ENCODE data around the gene LRRC32.
A peak's percentile ranks its signal among the peaks of the same experiment; 100 is the strongest.

The LRRC32 gene

DNA sequence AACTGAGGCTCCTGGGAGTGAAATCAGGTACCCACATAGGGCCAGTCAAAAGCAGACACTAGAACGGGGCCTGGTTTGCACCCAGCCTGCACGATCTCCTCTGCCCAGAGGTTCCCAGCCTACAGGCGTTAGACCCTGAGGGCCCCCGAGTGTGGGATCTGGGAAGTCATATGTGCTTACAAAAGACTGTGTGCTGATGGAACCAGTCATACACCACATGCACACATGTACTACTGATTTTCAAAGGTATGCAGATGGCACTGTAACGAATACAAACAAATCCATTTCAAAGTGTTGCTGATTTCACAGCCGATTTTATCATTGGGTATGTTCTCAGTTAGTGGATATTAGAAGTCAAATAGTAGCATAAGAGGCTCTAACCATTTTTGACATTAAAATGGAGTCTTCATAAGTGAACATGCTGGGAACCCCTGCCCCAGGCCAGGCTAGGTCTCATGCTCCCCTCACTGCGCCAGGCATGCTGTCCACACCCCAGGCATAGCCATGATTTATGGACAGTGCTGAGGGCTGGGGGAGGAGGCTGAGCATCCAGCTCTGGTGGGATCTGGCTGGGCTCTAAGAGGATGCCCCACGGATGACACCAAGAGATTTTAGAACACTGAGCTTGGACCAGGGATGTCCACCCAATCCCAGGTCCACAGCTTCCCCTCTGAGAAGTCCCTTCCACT, 38.6 kb upstream of the LRRC32 start:
- Histone ChIP-seq H3K4me3 (ENCODE audit: low read depth, low read length) (no peak overlapping the region), H3K79me2 (ENCODE audit: control insufficient read depth, insufficient read depth, low read length, unreplicated experiment) (no peaks in the 10 kb centered on the region), H3K27ac (ENCODE audit: low read depth, low read length) (no peak overlapping the region), H3K36me3 (ENCODE audit: insufficient read depth, low read length) (no peaks in the 10 kb centered on the region), H3K27me3 (ENCODE audit: insufficient read depth, low read length) (no peaks in the 10 kb centered on the region), H2AFZ (ENCODE audit: low read length, unreplicated experiment) (no peak overlapping the region), H3K4me1 (ENCODE audit: control insufficient read depth, insufficient read depth, low read length, unreplicated experiment) (no peaks in the 10 kb centered on the region)

DNA sequence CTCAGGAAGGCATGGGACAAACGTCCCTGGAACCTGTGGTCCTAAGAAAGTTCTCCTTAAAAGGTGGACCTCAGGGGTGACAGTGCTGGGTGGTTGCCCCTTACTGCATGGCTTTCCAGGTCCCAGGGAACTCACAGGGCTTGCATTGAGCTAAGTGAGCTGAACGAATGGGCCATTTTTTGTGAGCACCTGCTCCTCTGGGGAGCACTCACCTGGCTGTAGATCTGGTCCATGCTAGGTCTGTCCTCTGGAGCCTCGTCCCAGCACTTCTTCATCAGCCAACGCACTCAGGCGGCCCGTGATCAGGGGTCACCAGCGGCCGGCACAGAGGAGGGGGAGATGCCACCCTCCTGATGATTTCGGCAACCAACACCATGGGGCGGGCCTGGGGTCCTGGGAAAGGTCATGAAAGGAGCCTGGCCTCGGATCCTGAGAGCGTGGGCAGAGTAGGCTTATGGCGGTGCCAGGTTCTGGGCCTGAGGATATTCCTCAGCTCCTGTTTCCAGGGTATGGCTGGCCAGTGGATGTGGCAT, 36.8 kb upstream of the LRRC32 start:
- no peak overlapping the region for H3K27ac ChIP-seq (ENCODE audit: low read depth, low read length)
- no peak overlapping the region for H2AFZ ChIP-seq (ENCODE audit: low read length, unreplicated experiment)
- no peak overlapping the region for H3K4me3 ChIP-seq (ENCODE audit: low read depth, low read length)
- H3K36me3 ChIP-seq (ENCODE audit: insufficient read depth, low read length), result no peaks in the 10 kb centered on the region
- no peaks in the 10 kb centered on the region for H3K79me2 ChIP-seq (ENCODE audit: control insufficient read depth, insufficient read depth, low read length, unreplicated experiment)
- no peaks in the 10 kb centered on the region for H3K27me3 ChIP-seq (ENCODE audit: insufficient read depth, low read length)
- peaks cover 3% of the 10 kb centered on the region for H3K4me1 ChIP-seq (ENCODE audit: control insufficient read depth, insufficient read depth, low read length, unreplicated experiment)

DNA sequence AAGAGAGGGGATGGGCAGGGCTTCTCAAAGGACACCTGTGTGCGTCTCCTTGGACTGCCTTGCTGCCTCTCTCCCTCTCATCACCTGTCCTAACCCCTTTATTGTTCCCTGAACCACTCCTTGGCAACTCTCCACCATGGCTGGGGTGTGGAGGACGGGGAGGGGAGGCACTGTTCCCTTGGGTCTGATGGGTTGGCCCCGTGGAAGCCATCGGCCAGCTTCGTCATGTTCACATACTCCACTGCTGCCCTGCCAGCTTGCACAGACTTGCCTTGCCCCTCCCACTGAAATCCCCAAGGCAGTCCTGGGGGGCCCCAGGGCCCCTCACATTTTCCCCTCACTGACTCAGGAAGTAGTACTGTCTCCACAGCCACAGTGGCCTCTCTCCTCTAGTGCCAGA, 36.1 kb upstream of the LRRC32 start:
- H3K27ac ChIP-seq (ENCODE audit: low read depth, low read length), result no peak overlapping the region
- peaks cover 10% of the 10 kb centered on the region for H3K4me1 ChIP-seq (ENCODE audit: control insufficient read depth, insufficient read depth, low read length, unreplicated experiment)
- H3K4me3 ChIP-seq (ENCODE audit: low read depth, low read length), result no peak overlapping the region
- no peaks in the 10 kb centered on the region for H3K79me2 ChIP-seq (ENCODE audit: control insufficient read depth, insufficient read depth, low read length, unreplicated experiment)
- H2AFZ ChIP-seq (ENCODE audit: low read length, unreplicated experiment), result no peak overlapping the region
- no peaks in the 10 kb centered on the region for H3K27me3 ChIP-seq (ENCODE audit: insufficient read depth, low read length)
- H3K36me3 ChIP-seq (ENCODE audit: insufficient read depth, low read length), result no peaks in the 10 kb centered on the region

DNA sequence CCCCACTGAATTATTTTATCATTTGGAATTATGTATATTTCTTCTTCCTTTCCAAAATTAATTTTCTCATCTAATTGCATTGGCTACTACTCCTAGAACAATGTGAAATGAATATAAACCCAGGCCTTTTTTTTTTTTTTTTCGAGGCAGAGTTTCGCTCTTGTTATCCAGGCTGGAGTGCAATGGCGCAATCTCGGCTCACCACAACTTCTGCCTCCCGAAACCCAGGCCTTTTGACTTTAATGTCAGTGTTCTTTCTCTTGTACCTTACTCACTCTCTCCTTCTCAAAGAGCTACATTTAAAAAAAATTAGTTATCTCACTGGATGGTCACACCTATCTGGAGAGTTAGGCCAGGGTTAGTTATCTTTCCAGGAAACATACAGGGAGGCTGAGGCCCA, 35.3 kb upstream of the LRRC32 start:
- Histone ChIP-seq H3K79me2 (ENCODE audit: control insufficient read depth, insufficient read depth, low read length, unreplicated experiment) (no peaks in the 10 kb centered on the region), H3K4me3 (ENCODE audit: low read depth, low read length) (no peak overlapping the region), H3K27ac (ENCODE audit: low read depth, low read length) (no peak overlapping the region), H2AFZ (ENCODE audit: low read length, unreplicated experiment) (no peak overlapping the region), H3K27me3 (ENCODE audit: insufficient read depth, low read length) (no peaks in the 10 kb centered on the region), H3K4me1 (ENCODE audit: control insufficient read depth, insufficient read depth, low read length, unreplicated experiment) (peaks cover 19% of the 10 kb centered on the region), H3K36me3 (ENCODE audit: insufficient read depth, low read length) (no peaks in the 10 kb centered on the region)

DNA sequence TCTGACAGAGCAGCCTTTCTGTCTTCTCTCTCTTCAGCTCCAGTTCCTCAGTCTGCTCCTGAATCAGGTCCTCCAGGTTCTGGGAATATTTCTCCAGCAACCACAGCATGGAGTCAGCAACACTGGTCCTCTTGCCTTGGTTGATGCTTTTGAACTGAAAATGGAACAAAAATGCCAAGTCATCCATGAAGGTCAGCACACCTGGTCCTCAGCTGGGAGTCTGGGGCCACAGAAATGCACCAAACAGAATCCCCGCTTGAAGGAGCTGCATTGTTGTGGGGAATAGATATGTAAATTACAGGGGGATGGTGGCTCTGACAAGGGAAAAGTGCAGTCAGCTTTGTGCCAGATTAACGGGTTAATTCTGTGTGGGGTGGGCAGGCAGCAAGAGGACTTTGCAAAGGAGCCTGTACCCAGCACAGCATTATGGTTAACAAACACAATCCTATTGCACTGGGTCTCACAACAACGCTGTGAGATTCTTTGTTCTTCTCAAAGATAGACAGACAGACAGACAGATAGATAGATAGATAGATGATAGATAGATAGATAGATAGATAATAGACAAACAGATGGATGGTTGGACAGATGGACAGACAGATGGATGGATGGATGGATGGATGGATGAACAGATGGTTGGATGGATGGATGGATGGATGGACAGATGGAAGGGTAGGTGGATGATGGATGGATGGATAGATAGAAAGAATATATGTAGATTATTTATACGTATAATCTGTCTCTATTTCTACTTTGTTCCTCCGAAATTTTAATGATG, 33.8 kb upstream of the LRRC32 start:
- H2AFZ ChIP-seq (ENCODE audit: low read length, unreplicated experiment), result no peak overlapping the region
- H3K79me2 ChIP-seq (ENCODE audit: control insufficient read depth, insufficient read depth, low read length, unreplicated experiment), result no peaks in the 10 kb centered on the region
- no peak overlapping the region for H3K4me3 ChIP-seq (ENCODE audit: low read depth, low read length)
- H3K4me1 ChIP-seq (ENCODE audit: control insufficient read depth, insufficient read depth, low read length, unreplicated experiment), result peaks cover 33% of the 10 kb centered on the region
- no peaks in the 10 kb centered on the region for H3K36me3 ChIP-seq (ENCODE audit: insufficient read depth, low read length)
- H3K27ac ChIP-seq (ENCODE audit: low read depth, low read length), result no peak overlapping the region
- no peaks in the 10 kb centered on the region for H3K27me3 ChIP-seq (ENCODE audit: insufficient read depth, low read length)

DNA sequence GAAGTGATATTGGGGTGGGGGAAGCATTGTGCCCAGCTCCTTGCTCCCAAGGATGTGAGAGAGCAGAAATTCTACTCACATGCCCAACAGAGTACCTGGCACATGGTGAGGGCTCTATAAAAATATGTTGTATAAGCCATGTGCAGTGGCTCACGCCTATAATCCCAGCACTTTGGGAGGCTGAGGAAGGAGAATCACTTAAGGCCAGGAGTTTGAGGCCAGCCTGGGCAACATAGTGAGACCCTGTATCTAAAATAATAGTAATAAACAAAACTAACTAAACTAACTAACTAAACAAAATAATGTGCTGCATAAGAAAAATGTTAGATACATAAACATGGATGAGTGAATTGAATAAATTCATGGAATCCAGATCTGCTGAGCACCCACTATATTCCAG, 33.2 kb upstream of the LRRC32 start:
- H3K27ac ChIP-seq (ENCODE audit: low read depth, low read length), result no peak overlapping the region
- H3K27me3 ChIP-seq (ENCODE audit: insufficient read depth, low read length), result no peaks in the 10 kb centered on the region
- H3K79me2 ChIP-seq (ENCODE audit: control insufficient read depth, insufficient read depth, low read length, unreplicated experiment), result no peaks in the 10 kb centered on the region
- peaks cover 38% of the 10 kb centered on the region for H3K4me1 ChIP-seq (ENCODE audit: control insufficient read depth, insufficient read depth, low read length, unreplicated experiment)
- no peak overlapping the region for H3K4me3 ChIP-seq (ENCODE audit: low read depth, low read length)
- H2AFZ ChIP-seq (ENCODE audit: low read length, unreplicated experiment), result no peak overlapping the region
- H3K36me3 ChIP-seq (ENCODE audit: insufficient read depth, low read length), result no peaks in the 10 kb centered on the region

DNA sequence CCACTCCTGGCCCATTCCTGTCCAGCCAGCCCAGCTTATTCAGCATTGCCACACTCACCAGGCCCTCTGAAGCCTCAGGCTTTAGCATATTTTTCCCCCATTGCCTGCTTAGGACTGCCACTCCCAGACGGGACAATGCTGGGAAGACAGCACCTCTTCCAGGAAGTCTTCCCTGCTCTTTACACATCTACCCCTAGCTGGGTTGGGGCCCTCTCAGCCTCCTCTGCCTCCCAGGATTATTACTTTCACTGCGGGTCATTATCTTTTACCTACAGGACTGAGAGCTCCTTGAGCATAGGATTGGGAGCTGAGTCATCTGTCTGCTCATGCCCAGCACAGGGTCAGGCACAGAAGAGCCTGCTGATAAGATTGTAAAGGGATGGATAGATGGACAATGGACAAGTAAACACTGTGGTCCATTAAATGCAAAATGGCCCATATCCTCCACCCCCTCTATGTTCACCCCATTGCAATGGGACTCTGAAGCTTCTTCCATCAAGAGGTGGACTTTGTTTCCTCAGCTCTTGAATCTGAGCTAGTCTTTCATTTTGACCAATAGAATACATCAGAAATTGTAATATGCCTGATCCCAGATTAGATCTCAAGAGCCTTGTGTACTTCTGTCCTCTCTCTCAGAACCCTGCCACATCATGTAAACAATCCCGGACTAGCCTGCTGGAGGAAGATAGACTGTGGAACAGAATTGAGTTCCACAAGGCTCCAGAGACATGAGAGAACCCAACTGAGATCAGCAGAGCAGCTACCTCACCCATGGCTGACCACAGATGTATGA, 32.0 kb upstream of the LRRC32 start:
- no peaks in the 10 kb centered on the region for H3K36me3 ChIP-seq (ENCODE audit: insufficient read depth, low read length)
- H3K27me3 ChIP-seq (ENCODE audit: insufficient read depth, low read length), result no peaks in the 10 kb centered on the region
- H3K79me2 ChIP-seq (ENCODE audit: control insufficient read depth, insufficient read depth, low read length, unreplicated experiment), result no peaks in the 10 kb centered on the region
- H3K27ac ChIP-seq (ENCODE audit: low read depth, low read length), result no peak overlapping the region
- H3K4me1 ChIP-seq (ENCODE audit: control insufficient read depth, insufficient read depth, low read length, unreplicated experiment), result peaks cover 38% of the 10 kb centered on the region
- no peak overlapping the region for H3K4me3 ChIP-seq (ENCODE audit: low read depth, low read length)
- H2AFZ ChIP-seq (ENCODE audit: low read length, unreplicated experiment), result no peak overlapping the region

DNA sequence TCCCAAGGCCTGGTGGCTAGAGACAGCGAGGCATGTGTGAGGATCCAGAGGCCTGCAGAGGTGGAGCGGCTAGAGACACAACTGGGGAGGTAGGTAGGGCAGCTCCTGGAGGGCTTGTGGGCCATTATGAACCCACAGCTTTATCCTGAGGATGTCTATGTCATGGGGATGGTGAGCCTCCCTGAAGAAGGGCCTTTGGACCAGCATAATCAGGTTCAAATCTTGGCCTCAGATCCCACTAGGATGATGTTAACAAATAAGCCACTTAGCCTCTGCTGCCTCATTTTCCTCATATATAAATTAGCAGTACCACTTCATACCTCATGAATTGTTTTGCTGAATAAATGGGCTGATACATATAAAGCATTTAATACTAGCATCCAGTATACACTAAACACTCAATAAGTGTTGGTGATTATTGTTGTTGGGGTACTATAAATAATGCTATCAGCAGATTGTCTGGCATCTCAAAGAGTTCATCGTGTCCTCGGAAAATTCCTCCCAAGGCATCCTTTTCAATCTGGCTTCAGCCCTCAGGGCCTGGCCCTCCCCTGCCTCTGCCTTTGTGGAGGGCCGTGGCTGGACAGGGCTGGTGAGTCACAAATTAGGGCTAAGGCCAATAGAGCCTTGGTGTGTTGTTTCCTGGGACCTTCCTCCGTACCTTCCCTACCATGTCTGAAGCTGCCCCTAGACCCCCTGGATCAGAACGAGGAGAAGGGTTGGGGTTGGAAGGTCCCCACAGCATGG, 30.9 kb upstream of the LRRC32 start:
- Histone ChIP-seq H3K4me1 (ENCODE audit: control insufficient read depth, insufficient read depth, low read length, unreplicated experiment) (peaks cover 38% of the 10 kb centered on the region), H3K4me3 (ENCODE audit: low read depth, low read length) (no peak overlapping the region; the same call in 1 of the 2 replicates), H2AFZ (ENCODE audit: low read length, unreplicated experiment) (peak overlapping the region; percentile 76), H3K27me3 (ENCODE audit: insufficient read depth, low read length) (no peaks in the 10 kb centered on the region), H3K36me3 (ENCODE audit: insufficient read depth, low read length) (no peaks in the 10 kb centered on the region), H3K79me2 (ENCODE audit: control insufficient read depth, insufficient read depth, low read length, unreplicated experiment) (no peaks in the 10 kb centered on the region), H3K27ac (ENCODE audit: low read depth, low read length) (peak overlapping the region; percentile 65)

DNA sequence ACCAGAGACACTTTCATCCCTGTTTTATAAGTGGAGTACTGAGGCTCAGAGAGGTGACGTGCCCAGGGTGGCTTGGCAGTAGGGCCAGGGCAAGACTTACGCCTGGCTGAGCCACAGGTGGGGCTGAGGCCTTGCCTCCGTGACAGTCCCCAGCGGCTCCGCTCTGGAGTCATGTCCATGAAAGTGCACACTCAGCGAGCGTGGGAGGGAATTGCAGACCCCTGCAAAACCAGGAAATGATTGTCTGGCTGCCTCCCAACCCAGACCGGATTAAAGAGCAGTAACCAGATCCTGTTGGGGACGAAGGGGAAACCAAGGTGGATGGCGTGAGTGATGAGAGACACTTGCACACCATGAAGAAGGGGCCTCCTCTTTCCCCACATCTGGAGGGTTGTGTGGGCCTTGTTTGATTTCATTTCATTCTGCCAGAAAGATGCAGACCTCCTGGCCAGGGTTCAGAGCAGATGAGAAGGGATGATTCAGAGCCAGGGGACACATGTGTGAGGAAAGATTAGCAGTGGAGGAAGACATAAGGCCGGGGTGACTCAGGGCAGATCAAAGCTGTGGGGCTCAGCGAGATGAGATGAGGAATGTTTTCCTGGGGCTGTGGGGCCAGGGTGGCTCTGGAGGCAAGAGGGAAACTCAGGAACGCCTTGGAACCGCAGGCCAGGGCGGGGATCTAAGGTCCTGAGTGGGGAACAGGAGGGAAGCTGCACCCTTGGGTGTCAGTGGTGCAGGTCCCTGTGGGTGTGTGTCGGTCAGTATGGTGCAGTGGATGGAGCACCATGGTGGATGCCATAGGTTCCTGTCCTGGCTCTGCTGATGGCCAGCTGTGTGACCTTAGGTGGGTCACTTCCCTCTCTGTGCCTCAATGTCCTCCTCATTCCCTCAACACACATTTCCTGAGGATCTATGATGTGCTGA, 29.9 kb upstream of the LRRC32 start:
- no peaks in the 10 kb centered on the region for H3K27me3 ChIP-seq (ENCODE audit: insufficient read depth, low read length)

More for the DNA sequence above, 29.9 kb upstream of the LRRC32 start:
- peak overlapping the region; percentile 65 for H3K27ac ChIP-seq (ENCODE audit: low read depth, low read length)
- no peaks in the 10 kb centered on the region for H3K36me3 ChIP-seq (ENCODE audit: insufficient read depth, low read length)
- H3K4me1 ChIP-seq (ENCODE audit: control insufficient read depth, insufficient read depth, low read length, unreplicated experiment), result peaks cover 38% of the 10 kb centered on the region
- H3K4me3 ChIP-seq (ENCODE audit: low read depth, low read length), result no peak overlapping the region; the same call in 1 of the 2 replicates
- no peak overlapping the region for H2AFZ ChIP-seq (ENCODE audit: low read length, unreplicated experiment)
- H3K79me2 ChIP-seq (ENCODE audit: control insufficient read depth, insufficient read depth, low read length, unreplicated experiment), result no peaks in the 10 kb centered on the region
